ENCODE measurements around the gene EIF2S3. TPM values are rescaled to one million over a fixed set of nuclear protein-coding genes. Genes with fewer than 3 reads are reported as not detected.

EIF2S3 gene
- total and polyA plus RNA-seq, 4 donors = 86.1 to 158 (median 111) TPM

DNA sequence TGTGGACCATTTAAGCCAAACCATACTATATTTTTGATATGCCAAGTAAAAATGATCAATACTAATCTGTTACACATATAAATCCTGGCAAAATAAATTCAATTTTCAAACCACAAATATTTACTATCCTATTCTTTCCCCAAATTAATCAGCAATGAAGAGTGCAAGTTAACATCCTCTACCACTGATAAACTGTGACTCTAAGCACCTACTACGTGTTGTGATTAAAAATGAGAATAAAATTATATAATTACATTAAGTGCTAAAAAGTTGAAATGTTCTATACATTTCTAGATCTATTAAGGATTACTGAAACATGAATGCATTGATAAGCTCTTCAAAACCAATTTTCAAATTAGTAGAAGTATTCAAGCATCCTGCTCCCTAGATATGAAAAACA lies 31.2 kb upstream of the EIF2S3 start:
- H3K4me1 ChIP-seq (ENCODE audit: control insufficient read depth, insufficient read depth, low read length) = no peaks in the 10 kb centered on the region
- H3K36me3 ChIP-seq (ENCODE audit: control insufficient read depth, insufficient read depth, low read length) = peaks cover 2% of the 10 kb centered on the region
- no peaks in the 10 kb centered on the region for H3K9me3 ChIP-seq (ENCODE audit: control insufficient read depth, insufficient read depth, low read length)
- peaks cover 21% of the 10 kb centered on the region for H3K27me3 ChIP-seq (ENCODE audit: control insufficient read depth, insufficient read depth, low read length)
- WGBS (ENCODE audit: insufficient coverage) = no CpG with 5 or more reads among the region's 1 CpG
- peak overlapping the region; percentile 55 for H3K4me3 ChIP-seq (ENCODE audit: low read depth, low read length)
- DNase-seq (ENCODE audit: low read depth in 4 of 6, low spot score in 6 of 6) = no peak
- peak overlapping the region; percentile 40 for H3K27ac ChIP-seq (ENCODE audit: low read depth, low read length)

DNA sequence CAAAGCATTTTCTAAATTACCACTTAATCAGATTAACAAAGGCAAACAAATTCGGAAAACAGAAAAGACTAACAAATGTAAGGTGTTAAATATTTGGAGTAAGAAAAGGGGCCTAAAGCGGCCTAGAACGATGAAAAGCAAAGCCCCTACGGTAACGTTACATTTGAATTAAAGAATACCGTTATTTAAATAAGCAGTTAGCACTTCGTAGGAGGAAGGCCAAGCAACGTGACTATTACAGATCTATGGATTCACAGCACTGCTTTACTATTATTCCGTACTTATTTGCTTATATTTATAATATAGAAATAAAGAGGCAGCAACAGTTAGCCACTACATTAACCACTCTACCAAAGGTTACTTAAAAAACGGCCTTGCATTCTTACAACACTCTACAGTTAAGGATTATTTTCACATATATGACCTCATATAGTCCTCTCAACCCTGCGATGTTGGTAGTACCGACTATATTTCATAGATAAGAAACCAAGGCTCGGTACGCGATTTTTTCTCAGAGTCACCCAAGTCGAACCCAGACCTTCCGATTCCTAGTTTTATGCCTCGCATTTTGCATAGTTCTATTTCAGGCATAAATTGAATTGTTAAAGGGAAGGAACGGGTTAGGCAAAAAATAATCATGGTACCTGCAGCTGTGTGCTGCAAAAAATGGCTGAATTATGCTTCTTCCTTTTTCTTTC lies 30.6 kb upstream of the EIF2S3 start:
- Histone ChIP-seq H3K9me3 (ENCODE audit: control insufficient read depth, insufficient read depth, low read length) (no peaks in the 10 kb centered on the region), H3K36me3 (ENCODE audit: control insufficient read depth, insufficient read depth, low read length) (peaks cover 2% of the 10 kb centered on the region), H3K4me3 (ENCODE audit: low read depth, low read length) (peak overlapping the region; percentile 55), H3K27ac (ENCODE audit: low read depth, low read length) (peak overlapping the region; percentile 64), H3K4me1 (ENCODE audit: control insufficient read depth, insufficient read depth, low read length) (no peaks in the 10 kb centered on the region), H3K27me3 (ENCODE audit: control insufficient read depth, insufficient read depth, low read length) (peaks cover 22% of the 10 kb centered on the region)
- 52% methylated on average over 7 of the region's 19 CpGs for WGBS (ENCODE audit: insufficient coverage)
- peak in 4 of 6 donors; percentile 6 to 29 (median 10) for DNase-seq (ENCODE audit: low read depth in 4 of 6, low spot score in 6 of 6)

DNA sequence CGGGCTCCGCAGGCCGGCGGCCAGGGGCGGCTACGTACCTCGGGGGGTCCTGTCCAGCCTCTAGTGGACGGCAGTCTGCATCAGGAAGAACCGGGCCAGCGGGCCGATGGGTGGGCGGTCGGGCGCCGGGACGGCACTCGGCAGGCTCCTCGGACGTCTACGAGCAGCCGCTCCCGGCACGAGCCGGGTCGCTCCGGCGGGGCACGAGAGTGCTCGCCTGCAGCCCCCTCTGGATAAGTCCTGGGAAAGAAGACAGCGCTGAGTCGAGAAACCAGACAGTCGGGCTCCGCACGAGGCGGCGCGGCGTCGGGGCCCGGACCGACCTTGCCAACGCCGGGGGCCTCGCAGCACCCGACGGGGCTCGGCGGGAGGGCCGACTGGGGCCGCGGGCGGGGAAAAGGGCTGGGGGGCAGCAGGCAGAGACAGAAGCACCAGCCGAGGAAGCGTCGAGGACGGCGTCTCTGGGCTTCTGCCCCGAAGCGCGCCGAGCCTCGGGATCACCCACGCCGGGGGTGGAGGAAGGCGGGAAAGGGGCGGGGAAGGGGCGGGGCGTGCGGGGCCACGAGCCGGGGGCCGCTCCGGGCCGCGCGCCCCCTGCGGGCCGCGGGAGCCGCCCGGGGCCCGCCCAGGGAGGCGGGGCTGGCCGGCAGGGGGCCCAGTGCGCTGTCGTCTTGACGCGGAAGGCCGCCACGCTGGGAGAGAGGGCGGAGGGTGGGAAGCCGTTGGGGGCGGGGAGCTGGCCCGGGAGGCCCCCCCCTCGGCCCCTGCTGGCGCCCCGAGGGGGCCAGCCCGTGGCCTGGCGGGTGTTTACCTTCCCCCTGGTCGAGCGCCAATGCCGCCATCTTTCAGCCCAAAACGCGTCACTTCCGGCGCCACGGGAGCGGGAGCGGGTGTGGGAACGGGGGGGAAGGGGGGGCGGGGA lies 29.7 kb upstream of the EIF2S3 start:
- 23% methylated on average over 107 of the region's 111 CpGs for WGBS (ENCODE audit: insufficient coverage)
- H3K27me3 ChIP-seq (ENCODE audit: control insufficient read depth, insufficient read depth, low read length) = peaks cover 28% of the 10 kb centered on the region
- peaks cover 2% of the 10 kb centered on the region for H3K36me3 ChIP-seq (ENCODE audit: control insufficient read depth, insufficient read depth, low read length)
- peak; percentile 38 to 95 (median 72) for DNase-seq (ENCODE audit: low read depth in 4 of 6, low spot score in 6 of 6)
- peak overlapping the region; percentile 55 for H3K4me3 ChIP-seq (ENCODE audit: low read depth, low read length)
- no peaks in the 10 kb centered on the region for H3K9me3 ChIP-seq (ENCODE audit: control insufficient read depth, insufficient read depth, low read length)
- H3K27ac ChIP-seq (ENCODE audit: low read depth, low read length) = peak overlapping the region; percentile 64
- H3K4me1 ChIP-seq (ENCODE audit: control insufficient read depth, insufficient read depth, low read length) = no peaks in the 10 kb centered on the region

DNA sequence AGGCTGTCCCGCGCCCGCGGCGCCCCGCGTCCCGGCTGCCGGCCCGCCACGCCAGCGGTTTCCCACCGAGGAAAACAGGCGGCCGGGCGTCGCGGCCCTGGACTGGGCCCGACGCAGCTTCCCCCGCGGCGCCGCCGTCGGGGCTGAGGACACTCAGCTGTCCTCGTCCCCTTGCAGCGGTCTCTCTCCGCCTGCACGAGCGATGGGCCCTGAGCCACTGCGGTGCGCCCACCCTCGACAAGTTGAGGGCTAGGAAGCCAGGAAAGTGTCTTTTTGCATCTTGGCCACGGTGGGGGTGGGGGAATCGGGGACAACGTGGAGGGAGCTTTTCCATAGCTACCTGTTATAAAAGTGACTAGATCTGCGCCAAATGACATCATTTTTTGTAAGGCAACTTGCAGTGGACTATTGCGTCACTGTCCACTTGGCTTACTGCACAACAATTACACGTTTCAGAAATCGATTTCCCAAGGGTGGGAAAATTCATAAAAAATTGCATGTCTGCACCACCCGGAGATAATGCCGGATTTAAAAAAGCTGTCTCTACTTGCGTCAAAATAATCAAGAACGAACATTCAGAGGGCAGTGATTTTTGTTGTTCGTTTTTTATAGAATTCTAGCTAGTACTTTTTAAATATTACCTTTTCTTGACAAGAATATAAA lies 28.9 kb upstream of the EIF2S3 start:
- Histone ChIP-seq H3K27me3 (ENCODE audit: control insufficient read depth, insufficient read depth, low read length) (peaks cover 28% of the 10 kb centered on the region), H3K4me1 (ENCODE audit: control insufficient read depth, insufficient read depth, low read length) (no peaks in the 10 kb centered on the region), H3K36me3 (ENCODE audit: control insufficient read depth, insufficient read depth, low read length) (peaks cover 2% of the 10 kb centered on the region), H3K27ac (ENCODE audit: low read depth, low read length) (peak overlapping the region; percentile 93), H3K4me3 (ENCODE audit: low read depth, low read length) (peak overlapping the region; percentile 46), H3K9me3 (ENCODE audit: control insufficient read depth, insufficient read depth, low read length) (no peaks in the 10 kb centered on the region)
- DNase-seq (ENCODE audit: low read depth in 4 of 6, low spot score in 6 of 6) = peak in 4 of 6 donors; percentile 14 to 74 (median 28)
- WGBS (ENCODE audit: insufficient coverage) = 18% methylated on average over 40 of the region's 46 CpGs

DNA sequence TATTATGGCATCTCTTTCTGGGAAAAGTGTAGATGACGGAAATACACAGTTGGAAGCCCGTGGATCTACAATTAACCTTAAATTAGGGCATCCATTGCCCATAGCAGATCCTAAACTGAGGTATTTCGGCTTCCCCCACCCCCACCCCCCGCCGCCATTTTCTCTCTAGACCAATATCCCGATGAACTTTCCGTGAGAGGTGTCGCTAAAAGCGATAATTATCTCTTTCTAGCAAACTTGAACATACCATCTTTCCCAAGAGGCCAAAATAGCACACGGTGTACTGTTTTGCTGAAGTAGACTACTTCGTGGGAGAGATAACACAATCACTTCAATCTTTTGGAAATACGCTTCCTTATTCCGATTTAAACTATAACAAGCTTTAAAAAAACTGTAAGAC lies 28.3 kb upstream of the EIF2S3 start:
- Histone ChIP-seq H3K27me3 (ENCODE audit: control insufficient read depth, insufficient read depth, low read length) (peaks cover 27% of the 10 kb centered on the region), H3K36me3 (ENCODE audit: control insufficient read depth, insufficient read depth, low read length) (peaks cover 2% of the 10 kb centered on the region), H3K9me3 (ENCODE audit: control insufficient read depth, insufficient read depth, low read length) (no peaks in the 10 kb centered on the region), H3K27ac (ENCODE audit: low read depth, low read length) (peak overlapping the region; percentile 93), H3K4me3 (ENCODE audit: low read depth, low read length) (peak overlapping the region; percentile 46), H3K4me1 (ENCODE audit: control insufficient read depth, insufficient read depth, low read length) (no peaks in the 10 kb centered on the region)
- WGBS (ENCODE audit: insufficient coverage) = 45% methylated on average over 5 of the region's 13 CpGs
- peak in 4 of 6 donors; percentile 1 to 33 (median 18) for DNase-seq (ENCODE audit: low read depth in 4 of 6, low spot score in 6 of 6)

DNA sequence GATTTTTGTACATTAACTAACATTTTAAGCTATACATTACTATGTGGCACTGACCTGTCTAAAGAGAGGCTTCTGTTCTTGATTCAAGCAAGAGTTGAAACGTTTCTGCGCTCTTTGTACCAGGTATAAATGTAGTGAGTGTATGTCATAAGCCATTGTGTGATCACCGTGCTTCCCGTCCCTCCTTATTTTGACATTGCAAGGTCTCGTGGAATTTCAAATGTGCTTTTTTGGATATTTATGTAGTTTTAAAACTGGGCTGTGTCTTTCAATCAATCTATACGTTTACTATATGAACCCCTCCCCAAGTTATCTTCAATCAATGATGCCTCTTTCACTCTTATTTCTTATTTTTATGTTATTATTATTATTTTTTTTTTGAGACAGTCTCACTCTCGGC lies 27.7 kb upstream of the EIF2S3 start, which contains the start of gene KLHL15:
Gene KLHL15 (minus strand): TSS at position 101 of the 400 bp plus-strand sequence. CDS start 20,493 bp downstream, outside the sequence.
- no peaks in the 10 kb centered on the region for H3K9me3 ChIP-seq (ENCODE audit: control insufficient read depth, insufficient read depth, low read length)
- H3K4me1 ChIP-seq (ENCODE audit: control insufficient read depth, insufficient read depth, low read length) = no peaks in the 10 kb centered on the region
- peak within 1 kb of the TSS; percentile 93 for H3K27ac ChIP-seq (ENCODE audit: low read depth, low read length)
- no CpG with 5 or more reads among the region's 7 CpGs for WGBS (ENCODE audit: insufficient coverage)
- H3K27me3 ChIP-seq (ENCODE audit: control insufficient read depth, insufficient read depth, low read length) = peaks cover 26% of the 10 kb centered on the region
- no peak for DNase-seq (ENCODE audit: low read depth in 4 of 6, low spot score in 6 of 6)
- H3K4me3 ChIP-seq (ENCODE audit: low read depth, low read length) = peak within 1 kb of the TSS; percentile 46
- H3K36me3 ChIP-seq (ENCODE audit: control insufficient read depth, insufficient read depth, low read length) = no peaks in the 10 kb centered on the region

DNA sequence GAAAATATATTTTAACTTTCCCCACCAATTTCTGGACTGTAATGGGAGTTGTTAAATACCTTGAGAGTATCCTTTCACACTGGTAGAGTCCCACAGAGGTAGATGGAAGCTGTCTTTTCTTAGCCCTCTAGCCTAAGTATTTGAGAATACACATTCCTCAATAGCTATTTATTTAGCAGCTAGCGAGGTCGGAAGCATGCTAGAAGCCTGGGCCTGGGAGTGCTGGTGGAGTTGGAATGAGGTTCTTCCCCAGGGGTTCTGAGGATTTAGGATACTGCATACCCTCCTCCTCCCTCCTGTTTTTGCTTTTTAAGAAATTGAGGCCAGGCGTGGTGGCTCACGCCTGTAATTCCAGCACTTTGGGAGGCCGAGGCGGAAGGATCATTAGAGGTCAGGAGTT lies 26.8 kb upstream of the EIF2S3 start:
- H3K4me1 ChIP-seq (ENCODE audit: control insufficient read depth, insufficient read depth, low read length) = no peaks in the 10 kb centered on the region
- H3K4me3 ChIP-seq (ENCODE audit: low read depth, low read length) = no peak overlapping the region
- H3K36me3 ChIP-seq (ENCODE audit: control insufficient read depth, insufficient read depth, low read length) = no peaks in the 10 kb centered on the region
- H3K9me3 ChIP-seq (ENCODE audit: control insufficient read depth, insufficient read depth, low read length) = no peaks in the 10 kb centered on the region
- H3K27me3 ChIP-seq (ENCODE audit: control insufficient read depth, insufficient read depth, low read length) = peaks cover 23% of the 10 kb centered on the region
- 100% methylated on average over 1 of the region's 6 CpGs for WGBS (ENCODE audit: insufficient coverage)
- no peak overlapping the region for H3K27ac ChIP-seq (ENCODE audit: low read depth, low read length)
- no peak for DNase-seq (ENCODE audit: low read depth in 4 of 6, low spot score in 6 of 6)

DNA sequence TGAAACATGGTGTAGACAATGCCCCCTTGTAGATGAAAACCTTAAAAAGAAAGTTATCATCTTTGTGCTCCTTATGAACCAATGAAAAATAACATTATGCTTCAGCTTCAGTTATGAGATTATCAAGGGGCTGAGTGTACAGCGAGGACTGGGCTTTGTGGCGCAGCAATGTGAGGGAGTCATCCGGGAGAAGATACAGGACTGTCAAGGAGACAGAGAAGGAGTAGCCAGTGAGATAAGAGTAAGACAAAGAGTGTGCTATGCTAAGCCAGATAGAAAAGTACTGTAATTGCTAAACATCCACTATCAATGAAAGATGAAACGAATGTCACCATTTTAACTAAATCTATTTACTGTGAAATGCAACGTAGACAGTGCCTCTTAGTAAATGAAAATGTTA lies 24.2 kb upstream of the EIF2S3 start:
- Histone ChIP-seq H3K27ac (ENCODE audit: low read depth, low read length) (no peak overlapping the region), H3K4me1 (ENCODE audit: control insufficient read depth, insufficient read depth, low read length) (no peaks in the 10 kb centered on the region), H3K4me3 (ENCODE audit: low read depth, low read length) (no peak overlapping the region), H3K36me3 (ENCODE audit: control insufficient read depth, insufficient read depth, low read length) (no peaks in the 10 kb centered on the region), H3K9me3 (ENCODE audit: control insufficient read depth, insufficient read depth, low read length) (no peaks in the 10 kb centered on the region), H3K27me3 (ENCODE audit: control insufficient read depth, insufficient read depth, low read length) (peaks cover 21% of the 10 kb centered on the region)
- WGBS (ENCODE audit: insufficient coverage) = 93% methylated on average over 3 of the region's 5 CpGs
- DNase-seq (ENCODE audit: low read depth in 4 of 6, low spot score in 6 of 6) = no peak

DNA sequence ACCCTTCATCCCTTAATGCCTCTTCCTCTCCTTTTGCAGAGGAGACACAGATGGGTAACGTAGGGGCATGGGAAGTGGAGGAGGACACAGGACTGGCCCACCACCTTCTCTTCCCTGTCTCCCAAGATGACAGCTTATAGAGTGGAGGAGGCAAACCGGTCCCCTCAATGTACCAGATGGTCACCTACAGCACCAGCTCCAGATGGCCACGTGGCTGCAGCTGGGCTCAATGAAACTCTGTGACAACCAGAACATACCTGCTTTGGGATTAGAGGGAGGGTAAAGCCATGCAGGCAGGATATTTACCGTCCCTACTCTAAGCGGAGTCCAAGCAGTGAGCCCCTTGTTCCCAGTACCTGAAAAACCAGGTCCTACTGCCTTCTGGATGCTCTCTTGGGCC lies 20.3 kb upstream of the EIF2S3 start:
- Histone ChIP-seq H3K27me3 (ENCODE audit: control insufficient read depth, insufficient read depth, low read length) (peaks cover 11% of the 10 kb centered on the region), H3K9me3 (ENCODE audit: control insufficient read depth, insufficient read depth, low read length) (no peaks in the 10 kb centered on the region), H3K4me1 (ENCODE audit: control insufficient read depth, insufficient read depth, low read length) (no peaks in the 10 kb centered on the region), H3K27ac (ENCODE audit: low read depth, low read length) (no peak overlapping the region), H3K36me3 (ENCODE audit: control insufficient read depth, insufficient read depth, low read length) (no peaks in the 10 kb centered on the region), H3K4me3 (ENCODE audit: low read depth, low read length) (no peak overlapping the region)
- 81% methylated on average over 2 of the region's 5 CpGs for WGBS (ENCODE audit: insufficient coverage)
- DNase-seq (ENCODE audit: low read depth in 4 of 6, low spot score in 6 of 6) = no peak

Data from spinal cord (tissue), 10 donors.